Left ventricle myocardium superior (tissue), 1 donor: ENCODE results near the gene GAS7. TPM values are rescaled to one million over a fixed set of nuclear protein-coding genes. Genes with fewer than 3 reads are reported as not detected.
A peak's percentile ranks its signal among the peaks of the same experiment; 100 is the strongest.
"Not testable (repeated sequence)": the region's sequence is repeated elsewhere in the genome, so short reads cannot be mapped to it uniquely, and the experiment has no call there.

Experiments
- ATAC-seq: fragments of 200-7000 bp; cut with Tn5 transposase; one replicate; pipeline ENCODE4 v1.9.1; 2020; ENCODE audit warnings: mild to moderate bottlenecking, moderate library complexity
- DNase-seq: peaks from one replicate; pipeline ENCODE4 v3.0.0-alpha.2; 2020
- intact Hi-C: fragments of 100-400 bp; cut with micrococcal nuclease; formaldehyde crosslinking; loops from one replicate; pipeline ENCODE4 v1.11.0; 2022
- total RNA-seq: library from RNA; stranded (reverse); fragmentation: NEBNext Ultra II Directional; extraction: Animal tissue kit (Norgen Biotek cat#: 25700); gene quantifications from one replicate; pipeline ENCODE4 v1.2.1, GENCODE V29; 2021
- donor health status: DM: no; HTN: yes; CAD: no; lungs with severe emphysema.

The GAS7 gene
- total RNA-seq, 1 donor from 2014 or later = 51.2 TPM

- ATAC-seq = no peak
- intact Hi-C loops = no loop called here
- DNase-seq = no peak
These were observed 178.4 kb downstream of the GAS7 start for GRCh38 chr17:10019941-10020451.

DNA sequence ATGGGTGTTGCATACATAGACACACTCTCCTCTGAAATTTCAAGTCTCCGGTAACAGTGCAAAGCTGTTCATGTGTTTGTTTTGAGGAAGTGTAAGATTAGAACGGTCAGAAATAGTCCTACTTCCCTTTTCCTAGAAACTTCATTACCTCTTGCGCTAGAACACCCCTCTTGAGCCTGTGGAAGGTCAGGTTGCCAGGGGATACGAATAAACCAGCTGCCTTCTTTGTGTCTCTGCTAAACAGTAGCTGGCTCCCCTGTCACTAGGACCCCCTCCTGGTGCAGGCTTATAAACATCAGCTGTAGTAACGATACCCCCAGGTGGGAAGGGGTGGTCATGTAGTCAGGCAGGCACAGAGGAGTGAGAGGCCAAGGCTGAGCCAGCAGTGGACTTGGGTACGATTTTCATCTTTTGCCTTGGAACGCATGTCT, 179.9 kb downstream of the GAS7 start:
- ATAC-seq (peak; percentile 7), DNase-seq (no peak)
- intact Hi-C loops = no loop called here

DNA sequence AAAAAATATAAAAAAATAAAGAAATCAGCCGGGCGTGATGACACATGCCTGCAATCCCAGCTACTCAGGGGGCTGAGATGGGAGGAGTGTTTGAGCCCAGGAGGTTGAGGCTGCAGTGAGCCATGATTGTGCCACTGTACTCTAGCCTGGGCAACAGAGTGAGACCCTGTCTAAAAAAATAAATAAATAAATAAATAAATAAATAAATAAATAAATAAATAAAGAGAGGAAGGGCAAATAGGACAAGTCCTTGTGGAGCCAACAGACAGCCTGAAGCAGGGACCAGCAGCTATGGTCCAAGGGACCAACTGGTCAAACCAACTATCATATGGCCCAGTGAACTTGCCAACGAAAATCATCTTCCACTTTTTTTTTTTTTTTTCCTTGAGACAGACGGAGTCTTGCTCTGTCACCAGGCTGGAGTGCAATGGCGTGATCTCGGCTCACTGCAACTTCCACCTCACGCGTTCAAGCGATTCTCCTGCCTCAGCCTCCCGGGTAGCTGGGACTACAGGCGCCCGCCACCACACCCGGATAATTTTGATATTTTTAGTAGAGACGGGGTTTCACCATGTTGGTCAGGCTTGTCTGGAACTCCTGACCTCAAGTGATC, 181.3 kb downstream of the GAS7 start:
- intact Hi-C loops, ATAC-seq, DNase-seq: not testable (repeated sequence)

DNA sequence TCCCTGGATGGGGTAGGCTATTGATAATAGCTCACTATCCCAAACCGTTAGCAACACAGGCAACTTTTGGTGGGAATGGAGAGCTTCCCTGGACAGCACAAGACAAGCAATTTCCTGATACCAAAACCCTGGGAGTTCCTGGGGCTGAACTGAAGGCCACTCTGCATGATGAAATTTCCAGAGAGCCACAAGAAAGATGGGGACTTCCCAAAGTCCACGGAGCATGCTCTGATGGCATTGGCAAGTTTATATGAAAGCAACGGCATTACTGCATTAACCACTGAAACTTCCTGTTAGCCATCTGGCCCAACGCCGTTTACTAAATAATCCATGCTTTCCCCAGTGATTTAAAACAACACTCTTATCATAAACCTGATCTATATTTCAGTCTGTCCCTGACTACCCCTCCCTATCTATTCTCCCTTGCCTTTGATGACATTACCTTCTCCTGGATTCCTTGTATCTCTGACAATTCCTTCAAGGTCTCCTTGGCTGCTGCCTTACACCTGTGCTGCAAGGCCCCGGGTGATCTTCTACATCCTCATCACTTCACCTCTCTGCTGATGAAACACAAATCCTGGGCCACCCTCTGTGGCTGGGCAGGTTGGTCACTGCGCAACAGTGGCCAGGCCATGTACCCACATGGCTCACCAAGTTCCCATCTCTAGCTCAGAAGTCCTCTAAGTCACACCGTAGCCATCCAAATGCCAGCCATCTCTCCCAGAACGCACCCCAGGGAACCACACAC, 184.9 kb downstream of the GAS7 start:
- peak; percentile 48 for ATAC-seq
- intact Hi-C loops = no loop called here
- no peak for DNase-seq

GRCh38 chr17:10010752-10011151, 187.7 kb downstream of the GAS7 start:
- ATAC-seq (no peak), DNase-seq (no peak)
- intact Hi-C loops = no loop called here

DNA sequence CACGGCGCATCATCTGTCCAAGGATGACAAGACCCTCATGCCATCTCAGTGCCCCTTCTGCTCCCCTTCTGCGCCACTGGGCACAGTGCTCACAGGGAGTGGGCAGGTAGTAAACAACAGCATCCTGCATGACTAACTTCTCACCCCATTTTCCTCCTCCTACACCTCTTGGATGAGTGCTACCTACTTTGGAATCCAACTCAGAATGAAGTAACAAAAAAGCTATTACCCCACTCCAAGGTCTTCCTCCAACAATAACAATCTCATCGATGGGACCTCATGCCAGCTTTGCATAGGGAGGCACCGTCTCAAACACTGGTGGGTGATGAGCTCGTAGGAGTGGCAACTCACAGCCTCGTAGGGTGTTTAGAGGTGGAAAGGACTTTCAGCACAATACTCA, 194.7 kb downstream of the GAS7 start:
- intact Hi-C loops = no loop called here
- no peak for DNase-seq
- no peak for ATAC-seq

DNA sequence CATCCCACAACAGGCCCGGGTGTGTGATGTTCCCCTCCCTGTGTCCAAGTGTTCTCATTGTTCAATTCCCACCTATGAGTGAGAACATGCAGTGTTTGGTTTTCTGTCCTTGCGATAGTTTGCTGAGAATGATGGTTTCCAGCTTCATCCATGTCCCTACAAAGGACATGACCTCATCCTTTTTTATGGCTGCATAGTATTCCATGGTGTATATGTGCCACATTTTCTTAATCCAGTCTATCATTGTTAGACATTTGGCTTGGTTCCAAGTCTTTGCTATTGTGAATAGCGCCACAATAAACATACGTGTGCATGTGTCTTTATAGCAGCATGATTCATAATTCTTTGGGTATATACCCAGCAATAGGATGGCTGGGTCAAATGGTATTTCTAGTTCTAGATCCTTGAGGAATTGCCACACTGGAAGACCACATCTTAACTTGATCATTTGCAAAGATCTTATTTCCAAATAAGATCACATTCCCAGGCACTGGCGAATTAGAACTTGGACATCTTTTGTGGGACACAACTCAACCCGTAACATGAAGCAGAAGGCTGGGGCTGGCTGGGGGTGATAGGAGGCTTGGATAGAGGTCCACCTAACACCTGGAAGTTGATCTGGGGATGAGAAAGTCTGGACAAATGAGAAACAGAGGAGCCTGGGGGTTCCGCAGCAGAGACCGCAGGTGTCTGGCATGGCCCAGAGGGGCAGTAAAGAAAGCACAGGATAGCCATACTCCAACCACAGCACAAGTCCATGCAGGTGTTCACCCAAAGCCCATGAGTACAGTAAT, 195.6 kb downstream of the GAS7 start:
- DNase-seq, intact Hi-C loops, ATAC-seq: not testable (repeated sequence)

DNA sequence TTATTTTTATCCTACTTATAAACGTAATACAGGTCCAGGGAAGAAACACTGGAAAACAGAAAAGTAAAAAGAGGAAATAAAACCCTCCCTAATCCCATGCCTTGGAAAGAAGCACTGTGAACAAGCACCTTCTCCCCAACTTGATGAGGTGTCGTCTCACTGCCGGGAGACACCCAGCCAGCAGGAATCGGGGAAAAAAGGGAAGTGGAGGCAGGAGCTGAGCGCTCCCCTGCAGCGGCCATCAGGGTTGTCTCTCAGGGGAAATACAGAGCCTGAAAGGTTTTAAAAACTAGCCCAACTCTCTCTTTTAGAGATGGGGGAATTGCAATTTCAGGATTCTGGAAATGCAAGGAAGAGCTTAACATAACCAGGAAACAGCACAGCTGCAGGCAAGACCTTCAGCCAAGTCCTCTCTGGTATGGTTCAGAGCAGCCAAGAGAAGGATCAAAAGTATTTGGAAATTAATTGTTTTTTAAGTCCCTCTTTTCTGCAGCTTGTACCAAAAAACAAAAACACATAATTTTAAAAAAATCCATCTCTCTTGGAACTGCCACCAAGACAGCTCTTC, 197.0 kb downstream of the GAS7 start:
- intact Hi-C loops = no loop called here

DNA sequence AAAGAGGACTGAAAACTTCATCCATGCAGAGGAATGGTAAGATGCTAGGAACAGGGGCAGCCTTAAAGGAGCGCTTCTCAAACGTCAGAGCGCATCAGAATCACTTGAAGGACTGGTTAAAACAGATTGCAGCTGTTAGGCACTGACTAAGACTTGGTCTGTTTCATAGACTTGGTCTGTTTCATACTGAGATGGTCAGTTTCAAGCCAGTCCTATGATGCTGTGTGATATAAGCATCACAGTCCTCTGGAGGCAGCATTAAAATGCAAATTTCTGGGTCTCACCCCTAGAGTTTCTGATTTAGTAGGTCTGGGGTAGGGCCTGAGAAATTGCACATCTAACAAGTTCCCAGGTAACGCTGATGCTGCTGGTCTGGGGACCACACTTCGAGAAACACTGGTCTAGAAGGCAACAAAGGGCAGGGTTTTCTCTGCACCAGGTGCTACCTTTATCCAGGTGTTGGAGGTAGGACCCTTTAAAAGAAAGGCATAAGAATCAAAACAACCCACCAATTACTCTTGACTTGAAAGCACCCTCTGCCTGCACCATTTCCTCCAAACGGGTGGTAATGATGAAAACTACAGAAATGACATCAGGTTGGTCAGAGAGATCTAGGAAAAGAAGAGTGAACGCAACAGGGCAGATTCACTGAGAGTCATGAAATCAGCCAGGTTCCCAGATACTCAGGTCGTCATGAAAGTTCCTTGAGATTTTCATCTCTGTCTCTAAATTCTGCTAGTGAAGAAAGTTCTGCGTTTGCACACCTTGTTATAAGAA, 198.3 kb downstream of the GAS7 start:
- no peak for DNase-seq
- ATAC-seq = no peak
- intact Hi-C loops = no loop called here

More for the DNA sequence above, 197.0 kb downstream of the GAS7 start:
- ATAC-seq (peak; percentile 51), DNase-seq (no peak)

DNA sequence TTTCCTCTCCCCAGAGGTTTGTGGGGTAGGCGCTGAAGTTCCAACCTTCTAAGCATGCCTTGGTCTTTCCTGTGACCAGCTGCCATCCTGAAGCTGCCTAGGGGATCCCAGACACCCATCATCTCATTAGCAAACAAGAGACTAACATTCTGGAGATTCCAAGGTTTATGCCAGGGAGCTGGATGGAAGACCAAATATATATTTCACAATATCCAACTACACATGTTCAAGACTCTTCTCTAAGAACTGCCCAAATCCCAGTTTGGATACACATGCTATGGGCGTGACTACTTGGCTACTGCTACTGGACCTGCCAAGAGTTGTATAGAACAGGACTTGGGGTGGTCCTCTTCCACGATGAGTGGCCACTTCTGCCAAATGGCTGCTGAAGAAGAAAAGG, 200.3 kb downstream of the GAS7 start:
- peak; percentile 27 for ATAC-seq
- intact Hi-C loops = no loop called here

GRCh38 chr17:9994761-9995160, 203.6 kb downstream of the GAS7 start:
- ATAC-seq (no peak), DNase-seq (no peak)
- intact Hi-C loops = no loop called here

More for the DNA sequence above, 200.3 kb downstream of the GAS7 start:
- DNase-seq = no peak

DNA sequence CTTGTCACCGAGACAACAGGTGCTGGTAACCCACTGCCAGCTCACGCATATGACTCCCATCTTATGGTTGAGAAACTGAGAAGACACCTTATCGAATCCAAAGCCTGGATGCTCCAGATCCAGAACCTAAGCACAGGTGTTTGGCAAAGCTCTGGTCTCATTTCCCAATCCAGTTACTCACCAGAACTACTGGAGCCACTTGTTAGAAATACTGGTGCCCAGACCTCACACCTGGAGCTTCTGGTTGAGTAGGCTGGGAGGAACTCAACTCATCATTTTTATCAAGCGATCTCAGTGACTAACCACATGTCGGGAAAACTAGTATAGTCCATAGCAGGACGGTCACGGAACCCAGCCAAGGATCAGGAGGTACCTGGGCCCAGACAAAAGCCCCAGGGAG, 206.6 kb downstream of the GAS7 start:
- ATAC-seq = no peak
- intact Hi-C loops = no loop called here
- no peak for DNase-seq

DNA sequence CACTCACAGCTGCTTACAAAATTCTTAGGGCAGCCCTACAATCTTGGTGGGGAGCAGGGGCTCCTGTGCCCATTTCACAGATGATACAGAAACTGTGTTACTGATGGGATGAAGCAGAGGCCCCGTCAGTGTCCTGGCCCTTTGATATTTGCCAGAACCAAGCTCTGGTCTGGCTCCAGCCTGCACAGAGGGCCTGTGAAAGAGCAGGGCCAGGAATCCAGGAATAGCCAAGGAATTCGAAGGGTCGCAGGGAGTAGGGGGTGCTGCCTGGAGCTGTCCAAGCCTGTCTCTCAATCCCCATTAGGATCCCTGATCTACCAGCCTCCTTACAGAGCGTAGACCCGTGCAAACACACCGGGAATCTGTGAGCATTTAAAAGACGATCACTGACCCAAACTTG, 207.1 kb downstream of the GAS7 start:
- ATAC-seq = no peak
- intact Hi-C loops = no loop called here
- DNase-seq = no peak

DNA sequence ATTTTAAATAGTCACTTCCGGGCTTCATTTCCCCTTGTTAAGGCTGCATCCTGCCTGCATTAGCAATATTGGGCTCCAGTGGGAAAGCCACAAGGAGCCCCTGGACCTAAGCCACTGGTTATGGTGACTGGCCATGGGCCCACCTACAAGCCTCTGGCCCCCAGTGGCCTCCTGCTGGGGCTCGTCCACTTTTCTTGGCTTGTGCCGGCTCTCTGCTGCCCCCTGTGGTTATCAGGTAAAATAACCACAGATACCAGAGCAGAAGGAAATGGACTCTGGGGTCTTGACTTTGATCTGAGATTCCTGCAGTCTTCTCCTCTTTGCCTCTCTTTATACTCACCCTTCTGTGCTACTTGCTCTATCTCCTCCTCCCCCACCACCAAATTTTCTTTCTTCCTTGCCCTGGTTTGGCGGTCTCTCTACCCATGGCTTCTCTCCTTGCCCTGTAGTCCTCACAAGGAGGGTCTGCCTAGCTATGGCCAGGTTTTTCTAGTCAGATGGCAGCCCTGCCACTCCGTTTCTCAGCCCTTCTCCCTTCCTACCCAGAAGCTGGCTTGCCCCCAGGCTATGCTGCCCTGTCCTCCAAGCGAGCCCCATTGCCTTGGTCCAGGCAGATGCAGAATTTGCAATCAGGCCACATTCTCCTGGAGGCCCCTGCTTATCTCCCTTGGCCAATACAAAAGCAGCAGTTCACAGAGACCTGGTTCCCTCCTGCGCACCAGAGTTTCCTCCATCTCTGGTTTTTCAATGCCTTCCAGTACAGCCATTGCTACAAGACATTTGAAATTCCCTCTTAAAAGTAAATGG, 210.4 kb downstream of the GAS7 start:
- intact Hi-C loops = no loop called here
- ATAC-seq (peak; percentile 38), DNase-seq (peak; percentile 58)

DNA sequence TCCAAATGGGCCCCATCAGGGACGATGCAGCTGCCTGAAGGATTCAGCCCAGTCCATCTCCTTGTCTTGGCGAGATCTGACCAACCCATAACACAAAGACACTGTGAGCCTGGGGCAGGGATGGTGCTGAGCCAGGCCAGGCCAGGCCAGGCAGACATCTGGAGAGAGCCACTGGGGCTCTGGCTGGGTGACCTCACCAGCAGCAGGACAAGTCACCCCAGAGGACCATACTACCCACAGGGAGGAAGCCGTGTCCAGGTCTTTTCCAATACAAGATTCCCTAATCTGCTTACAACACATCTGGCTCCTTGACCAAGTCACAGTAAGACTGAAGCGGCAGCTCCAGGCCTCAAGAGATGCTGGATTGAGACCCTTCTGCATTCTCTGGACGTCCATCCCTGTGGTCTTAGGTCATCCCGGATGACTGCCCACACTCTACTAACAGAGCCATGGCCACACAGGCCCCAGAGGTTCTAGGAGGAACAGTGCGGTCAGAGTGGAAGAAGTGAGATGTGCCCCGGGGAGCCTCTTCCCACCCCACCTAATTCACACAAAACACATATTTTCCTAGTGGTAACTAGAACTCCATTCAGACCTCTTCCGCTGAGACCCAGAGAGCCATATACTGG, 211.5 kb downstream of the GAS7 start:
- peak; percentile 49 for DNase-seq
- intact Hi-C loops = no loop called here

DNA sequence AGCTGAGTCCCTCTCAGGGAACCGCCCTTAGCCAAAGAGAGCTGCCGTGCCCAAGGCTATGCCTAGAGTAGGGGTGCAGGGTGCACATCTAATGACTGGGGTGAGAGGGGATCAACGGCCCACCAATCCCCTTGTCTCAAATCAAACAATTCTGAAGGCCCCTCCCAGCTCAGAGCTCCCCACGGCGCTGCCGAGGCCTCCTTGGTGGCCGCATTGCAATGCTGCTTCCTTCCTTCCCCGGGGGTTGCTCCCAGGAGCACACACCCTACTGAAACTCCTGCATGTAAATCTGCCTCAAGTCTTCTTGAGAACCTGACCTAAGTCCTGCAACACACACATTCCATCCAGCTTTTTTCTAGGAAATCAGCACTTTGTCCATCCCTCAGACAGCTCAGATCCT, 212.8 kb downstream of the GAS7 start:
- DNase-seq = no peak
- no peak for ATAC-seq
- intact Hi-C loops = no loop called here

More for the DNA sequence above, 211.5 kb downstream of the GAS7 start:
- ATAC-seq = peak; percentile 73

GRCh38 chr17:9984768-9985167, 213.6 kb downstream of the GAS7 start:
- no peak for DNase-seq
- no peak for ATAC-seq
- intact Hi-C loops = no loop called here

- intact Hi-C loops = no loop called here
- DNase-seq (no peak), ATAC-seq (no peak)
These were observed 216.2 kb downstream of the GAS7 start for GRCh38 chr17:9982159-9982558.
